Measurements from ENCODE around the gene PLEKHA4. TPM values are rescaled to one million over a fixed set of nuclear protein-coding genes. Genes with fewer than 3 reads are reported as not detected.
A peak's percentile ranks its signal among the peaks of the same experiment; 100 is the strongest.

PLEKHA4 gene
- total and polyA plus RNA-seq, 10 of the 15 experiments (the other 5 are each of a cell fraction or from before 2014, with no cell fraction given) = 0.13 to 10.0 (median 6.4) TPM; not detected in 1

- no peak for TF ChIP-seq ATF7 (IDR thresholded peaks at IDR 0.05; ENCODE audit: low read depth)
- TF ChIP-seq MAX (IDR thresholded peaks at IDR 0.05; ENCODE audit: low read depth, low read length) = no peak
- no peak for TF ChIP-seq FOS (IDR thresholded peaks at IDR 0.05; ENCODE audit: borderline replicate concordance, extremely low read depth, insufficient read length)
- TF ChIP-seq NBN (IDR thresholded peaks at IDR 0.05) = peak; percentile 68
- no peak for TF ChIP-seq E4F1 (IDR thresholded peaks at IDR 0.05; ENCODE audit: borderline replicate concordance, partially characterized antibody)
- no peak for TF ChIP-seq REST (IDR thresholded peaks at IDR 0.05; ENCODE audit: low read depth, low read length)
- no peak for TF ChIP-seq E2F4 (IDR thresholded peaks at IDR 0.05; ENCODE audit: low read depth, low read length)
- TF ChIP-seq STAT1 (conservative IDR thresholded peaks at IDR 0.05) = no peak
- TF ChIP-seq IRF3 (IDR thresholded peaks at IDR 0.05) = 0 out of 2 replicates have a peak, but pooled peaks have one; percentile 32
- TF ChIP-seq HCFC1 (IDR thresholded peaks at IDR 0.05; ENCODE audit: low read length) = no peak
- TF ChIP-seq TAF1 (IDR thresholded peaks at IDR 0.05; ENCODE audit: borderline replicate concordance, low read depth, low read length) = no peak
- peak; percentile 86; the same call in 1 of the 2 replicates for TF ChIP-seq NFYB (IDR thresholded peaks at IDR 0.05; ENCODE audit: insufficient read depth, low read depth, low read length)
- 0 out of 3 replicates have a peak, but pooled peaks have one; percentile 14 for TF ChIP-seq POU2F2 (IDR thresholded peaks at IDR 0.05; ENCODE audit: borderline replicate concordance, low read depth, low read length)
- TF ChIP-seq SPI1 (IDR thresholded peaks at IDR 0.05; ENCODE audit: borderline replicate concordance, insufficient read depth, low read depth, low read length) = no peak
- no peak; the same call in 1 of the 2 replicates for TF ChIP-seq POLR2AphosphoS5 (IDR thresholded peaks at IDR 0.05; ENCODE audit: low read length)
- no peak for TF ChIP-seq ASH2L (IDR thresholded peaks at IDR 0.05; ENCODE audit: borderline replicate concordance, low read depth)
- TF ChIP-seq PBX3 (IDR thresholded peaks at IDR 0.05; ENCODE audit: insufficient replicate concordance, low read depth, low read length) = peak; percentile 18
- TF ChIP-seq HDAC6 (IDR thresholded peaks at IDR 0.05; ENCODE audit: unreplicated experiment) = no peak
- TF ChIP-seq GATAD2B (conservative IDR thresholded peaks at IDR 0.05; ENCODE audit: low read depth) = peak; percentile 64; the same call in 1 of the 2 replicates
Observed at GRCh38 chr19:48812094-48812929, 56.1 kb downstream of the PLEKHA4 start (continued).
